Activated CD4-positive, CD25-positive, alpha-beta regulatory T cell treated with anti-CD3 and anti-CD28 coated beads, Interleukin-2, amount 50 U/mL, for 16 hours (primary cell): ENCODE measurements around the gene ROBO1.
"Not testable (repeated sequence)": the region's sequence is repeated elsewhere in the genome, so short reads cannot be mapped to it uniquely, and the experiment has no call there.

Experiments used
- DNase-seq: peaks from one replicate; pipeline ENCODE4 v3.0.0-alpha.2; 2020; ENCODE audit warnings: low read depth, low spot score

The ROBO1 gene

GRCh38 chr3:79246875-79247724, 520.7 kb downstream of the ROBO1 start:
- DNase-seq = no peak

DNA sequence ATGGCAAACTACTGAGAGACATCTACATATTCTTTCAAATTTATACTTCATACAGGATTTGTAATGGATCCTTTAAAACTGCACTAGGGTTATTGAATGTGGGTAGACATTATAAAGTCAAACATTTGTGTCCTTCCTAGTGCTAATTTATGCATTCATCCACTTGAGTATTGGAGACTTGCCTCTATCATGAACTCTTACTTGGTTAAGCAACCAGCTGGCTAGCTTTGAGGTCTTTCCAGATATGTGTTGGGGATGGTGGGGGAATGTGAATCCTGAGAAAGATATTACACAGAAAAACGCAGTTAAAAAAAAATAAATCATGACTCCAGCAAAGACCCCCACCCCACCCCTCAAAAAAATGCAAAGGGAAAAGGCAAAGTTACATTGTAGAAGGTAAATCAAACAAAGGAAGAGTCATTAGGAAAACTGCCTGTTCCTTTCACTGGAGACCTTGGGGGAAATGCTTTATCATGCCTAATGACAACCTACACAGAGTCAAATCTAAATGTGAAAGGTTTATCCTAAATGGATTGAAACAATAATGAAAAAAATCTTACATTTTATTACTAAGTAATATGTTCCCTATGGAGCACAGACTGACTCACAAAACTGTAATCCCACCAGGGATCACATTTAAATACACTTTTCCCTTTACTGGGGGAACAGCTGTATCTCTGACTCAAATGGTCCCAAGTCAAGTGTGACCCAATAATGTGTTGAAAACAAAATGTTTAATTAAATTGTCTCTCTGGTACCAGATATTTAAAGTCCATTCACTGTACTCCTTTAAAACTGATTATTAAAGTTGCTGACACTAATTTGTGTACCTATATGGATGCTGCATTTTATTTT, 522.3 kb downstream of the ROBO1 start:
- no peak for DNase-seq

- DNase-seq = no peak
Measured at GRCh38 chr3:79236496-79236895, 531.3 kb downstream of the ROBO1 start.

DNA sequence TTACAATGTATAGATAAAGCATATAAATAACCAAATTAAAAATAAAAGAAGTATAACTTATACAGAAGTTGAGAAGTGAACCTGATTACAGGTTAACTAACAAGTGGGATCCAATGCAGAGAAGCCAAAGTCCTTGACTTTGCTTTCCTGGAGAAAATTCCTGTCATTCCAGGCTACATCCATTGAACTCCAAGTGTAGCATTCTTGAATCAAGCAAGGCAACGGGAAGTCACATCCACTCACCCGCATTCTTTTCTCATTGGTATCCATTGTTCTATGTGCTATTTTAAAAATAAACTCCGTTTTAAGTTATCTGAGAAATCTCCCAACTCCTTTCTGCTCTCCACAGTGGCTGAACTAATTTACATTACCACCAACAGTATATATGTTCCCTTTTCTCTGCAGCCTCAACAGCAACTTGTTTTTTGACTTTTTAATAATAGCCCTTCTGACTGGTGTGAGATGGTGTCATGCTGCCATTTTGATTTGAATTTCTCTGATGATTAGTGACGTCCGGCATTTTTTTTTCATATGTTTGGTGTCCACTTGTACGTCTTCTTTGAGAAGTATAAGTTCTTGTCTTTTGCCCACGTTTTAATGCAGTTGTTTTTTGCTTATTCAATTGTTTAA, 534.3 kb downstream of the ROBO1 start:
- no peak for DNase-seq

DNA sequence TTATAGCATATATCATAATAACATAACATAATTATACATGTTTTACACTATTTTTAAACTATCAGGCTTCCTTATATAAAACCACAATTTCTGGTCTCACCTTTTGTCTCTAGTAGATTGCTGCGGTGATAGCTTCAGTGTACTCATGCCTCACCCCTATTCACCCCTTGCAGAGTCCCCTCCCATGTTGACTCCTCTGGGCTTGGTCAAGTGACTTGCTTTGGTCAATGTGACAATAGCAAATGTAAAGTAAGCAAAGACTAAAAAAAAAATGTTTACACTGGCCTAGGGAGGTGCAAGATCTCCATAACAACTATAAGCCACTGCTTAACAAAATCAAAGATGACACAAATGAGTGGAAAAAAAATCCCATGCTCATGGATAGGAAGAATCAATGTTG, 537.5 kb downstream of the ROBO1 start:
- no peak for DNase-seq

GRCh38 chr3:79217096-79217495, 550.7 kb downstream of the ROBO1 start:
- no peak for DNase-seq

GRCh38 chr3:79215286-79215685, 552.5 kb downstream of the ROBO1 start:
- no peak for DNase-seq

DNA sequence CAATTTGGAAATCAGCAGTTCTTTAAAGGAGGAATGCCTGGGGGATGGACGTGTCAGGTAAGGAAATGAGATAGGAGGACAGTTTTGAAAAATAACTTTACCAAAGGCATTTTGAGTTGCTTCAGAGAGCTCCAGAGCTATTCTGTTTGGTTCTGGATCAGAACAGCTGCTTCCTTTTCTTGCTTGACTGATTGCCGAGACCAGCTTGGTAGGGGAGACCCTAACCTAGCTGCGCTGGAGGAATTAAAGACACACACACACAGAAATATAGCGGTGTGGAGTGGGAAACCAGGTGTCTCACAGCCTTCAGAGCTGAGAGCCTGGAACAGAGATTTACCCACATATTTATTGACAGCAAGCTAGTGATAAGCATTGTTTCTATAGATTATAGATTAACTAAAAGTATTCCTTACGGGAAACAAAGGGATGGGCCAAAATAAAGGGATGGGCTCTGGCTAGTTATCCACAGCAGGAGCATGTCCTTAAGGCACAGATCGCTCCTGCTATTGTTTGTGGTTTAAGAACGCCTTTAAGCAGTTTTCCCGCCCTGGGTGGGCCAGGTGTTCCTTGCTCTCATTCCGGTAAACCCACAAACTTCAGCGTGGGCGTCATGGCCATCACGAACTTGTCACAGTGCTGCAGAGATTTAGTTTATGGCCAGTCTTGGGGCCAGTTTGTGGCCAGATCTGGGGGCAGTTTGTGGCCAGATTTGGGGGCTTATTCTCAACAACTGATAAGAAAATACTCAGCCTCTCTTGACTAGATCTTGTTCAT, 556.0 kb downstream of the ROBO1 start:
- no peak for DNase-seq

GRCh38 chr3:79204351-79204750, 563.4 kb downstream of the ROBO1 start:
- DNase-seq = no peak

GRCh38 chr3:79203144-79203519, 564.7 kb downstream of the ROBO1 start:
- no peak for DNase-seq

DNA sequence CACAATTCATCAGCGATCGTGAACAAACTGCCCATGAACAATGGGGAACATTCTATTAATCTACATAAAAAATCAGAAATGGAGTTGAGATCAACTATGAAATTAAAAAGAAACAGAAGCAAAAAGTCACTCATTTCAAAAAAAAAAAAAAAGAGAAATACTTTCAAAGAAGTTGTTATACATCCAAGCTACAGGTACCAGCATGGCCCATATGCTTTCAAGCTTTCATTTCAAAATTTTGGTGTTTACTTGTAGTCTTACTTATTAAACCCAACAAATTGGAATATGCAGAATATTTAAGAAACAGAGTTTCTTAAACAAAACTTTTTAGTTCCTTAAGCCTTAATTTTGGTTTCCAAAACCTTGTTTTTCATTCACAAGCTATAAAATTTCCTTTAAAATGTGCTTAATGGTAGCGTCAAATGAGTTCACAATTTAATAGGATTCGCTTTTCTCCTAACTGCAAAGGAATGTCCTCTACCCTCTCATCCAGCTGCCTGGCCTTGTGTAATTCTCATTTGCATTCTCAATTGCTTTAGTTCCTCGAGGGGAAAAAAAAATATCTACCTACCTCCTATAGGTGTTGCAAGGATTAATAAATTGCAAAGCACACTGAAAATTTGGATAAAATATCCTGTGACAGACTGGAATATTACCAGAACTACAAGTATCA, 565.2 kb downstream of the ROBO1 start:
- no peak for DNase-seq

GRCh38 chr3:79200456-79200855, 567.3 kb downstream of the ROBO1 start:
- DNase-seq = no peak

- DNase-seq = no peak
Measured at GRCh38 chr3:79199966-79200365, 567.8 kb downstream of the ROBO1 start.

GRCh38 chr3:79187426-79187825, 580.4 kb downstream of the ROBO1 start:
- DNase-seq = no peak

- DNase-seq = no peak
Measured at GRCh38 chr3:79184251-79184650, 583.5 kb downstream of the ROBO1 start.

DNA sequence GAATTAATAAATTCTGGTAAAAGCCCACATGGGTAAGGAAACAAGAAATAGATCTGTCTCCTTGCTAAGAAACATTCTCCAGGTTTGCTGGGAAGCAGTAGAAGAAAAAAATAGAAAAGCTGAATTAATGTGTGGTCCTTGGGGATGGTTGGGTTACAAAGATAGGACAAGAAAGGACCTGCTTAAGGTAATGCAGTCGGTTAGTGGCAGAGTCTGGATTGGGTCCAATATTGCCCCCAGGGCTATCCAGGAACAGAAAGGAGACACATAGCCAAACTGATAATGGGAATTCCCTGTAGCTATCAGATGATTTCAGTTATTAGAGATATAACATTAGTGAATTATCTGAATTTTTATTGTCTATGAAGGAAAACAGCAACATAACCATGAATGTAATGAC, 584.3 kb downstream of the ROBO1 start:
- DNase-seq = no peak

- DNase-seq = no peak
Measured at GRCh38 chr3:79178471-79179180, 589.2 kb downstream of the ROBO1 start.

DNA sequence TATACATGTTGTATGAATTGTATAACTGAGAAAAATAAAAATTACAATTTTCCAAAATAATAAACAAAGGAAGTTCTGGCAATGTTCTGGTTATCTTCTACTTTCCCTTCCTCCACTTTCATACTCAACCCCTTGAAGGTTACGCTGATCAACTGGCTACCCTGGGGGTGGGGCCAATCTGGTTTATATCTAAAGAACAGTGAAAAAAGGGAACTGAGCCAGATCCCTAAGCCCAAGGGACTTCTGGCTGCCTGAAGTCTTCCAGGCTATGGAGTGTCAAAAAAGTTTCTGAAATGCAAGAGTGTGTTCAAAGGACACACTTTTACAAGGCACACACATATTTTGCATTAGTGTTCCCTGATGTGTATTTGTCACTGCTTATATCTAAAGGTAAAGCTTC, 591.9 kb downstream of the ROBO1 start:
- DNase-seq = no peak

DNA sequence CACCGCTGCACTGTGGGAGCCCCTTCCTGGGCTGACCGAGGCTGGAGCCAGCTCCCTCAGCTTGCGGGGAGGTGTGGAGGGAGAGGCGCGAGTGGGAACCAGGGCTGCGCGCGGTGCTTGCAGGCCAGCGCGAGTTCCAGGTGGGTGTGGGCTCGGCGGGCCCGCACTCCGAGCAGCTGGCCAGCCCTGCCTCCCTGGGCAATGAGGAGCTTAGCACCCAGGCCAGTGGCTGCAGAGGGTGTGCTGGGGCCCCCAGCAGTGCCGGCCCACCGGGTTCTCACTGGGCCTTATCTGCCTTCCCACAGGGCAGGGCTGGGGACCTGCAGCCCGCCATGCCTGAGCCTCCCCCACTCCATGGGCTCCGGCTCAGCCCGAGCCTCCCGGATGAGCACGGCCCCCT, 594.5 kb downstream of the ROBO1 start:
- DNase-seq = not testable (repeated sequence)

- DNase-seq = no peak
Measured at GRCh38 chr3:79172241-79172640, 595.6 kb downstream of the ROBO1 start.
